HG03108 (cell line): ENCODE measurements around the gene FOXK2.

ENCODE experiments used
- ATAC-seq: cut with Tn5 transposase; IDR thresholded peaks from one replicate; pipeline ENCODE4 v1.9.1; 2021; ENCODE audit warnings: moderate library complexity; ENCODE audit not compliant: unreplicated experiment

FOXK2 gene

GRCh38 chr17:82518826-82519810 lies at the start of gene FOXK2:
Gene FOXK2, plus strand, starts transcription at chr17:82519732. Its CDS starts 157 bp downstream, at chr17:82519889.
- peak; percentile 95 for ATAC-seq

- ATAC-seq, result no peak
Observed at GRCh38 chr17:82470065-82470464, 49.5 kb upstream of the FOXK2 start.

GRCh38 chr17:82474223-82475010 lies 45.1 kb upstream of the FOXK2 start:
- no peak for ATAC-seq

- no peak for ATAC-seq
Observed at GRCh38 chr17:82475458-82475857, 44.1 kb upstream of the FOXK2 start.

GRCh38 chr17:82477934-82478333 lies 41.6 kb upstream of the FOXK2 start:
- no peak for ATAC-seq

GRCh38 chr17:82479602-82480001 lies 39.9 kb upstream of the FOXK2 start:
- no peak for ATAC-seq

GRCh38 chr17:82480318-82480717 lies 39.2 kb upstream of the FOXK2 start:
- ATAC-seq, result no peak

GRCh38 chr17:82483204-82483660 lies 36.3 kb upstream of the FOXK2 start:
- no peak for ATAC-seq

GRCh38 chr17:82483836-82484235 lies 35.7 kb upstream of the FOXK2 start:
- no peak for ATAC-seq

- no peak for ATAC-seq
Observed at GRCh38 chr17:82486231-82487094, 33.1 kb upstream of the FOXK2 start.

GRCh38 chr17:82487910-82488309 lies 31.6 kb upstream of the FOXK2 start:
- ATAC-seq, result no peak

- no peak for ATAC-seq
Observed at GRCh38 chr17:82489117-82489516, 30.4 kb upstream of the FOXK2 start.

GRCh38 chr17:82489851-82490511 lies 29.6 kb upstream of the FOXK2 start:
- ATAC-seq, result no peak

- no peak for ATAC-seq
Observed at GRCh38 chr17:82490512-82491195, 28.9 kb upstream of the FOXK2 start.

- ATAC-seq, result no peak
Observed at GRCh38 chr17:82491196-82491530, 28.4 kb upstream of the FOXK2 start.

- no peak for ATAC-seq
Observed at GRCh38 chr17:82491533-82491932, 28.0 kb upstream of the FOXK2 start.

- no peak for ATAC-seq
Observed at GRCh38 chr17:82492643-82493225, 26.8 kb upstream of the FOXK2 start.

GRCh38 chr17:82493226-82493781 lies 26.2 kb upstream of the FOXK2 start:
- no peak for ATAC-seq
